Natural killer cell treated with Interleukin-12 subunit alpha and Interleukin-12 subunit beta and Interleukin-15 and Interleukin-18, amount 100 ng/mL, for 72 hours (primary cell): ENCODE results near the gene ARF6. TPM values are rescaled to one million over a fixed set of nuclear protein-coding genes. Genes with fewer than 3 reads are reported as not detected.
"Not testable (repeated sequence)": the region's sequence is repeated elsewhere in the genome, so short reads cannot be mapped to it uniquely, and the experiment has no call there.

Source experiments
- ATAC-seq, 2 donors: fragments of 150-1000 bp; cut with Tn5 transposase in 1 of 2; sonication (Bioruptor Pico), chemical (Tn5 transposase) in 1 of 2; 2 replicates each; pipeline ENCODE4 v1.10.0; 2021
- DNase-seq: peaks from one replicate; pipeline ENCODE4 v3.0.0; 2022; ENCODE audit warnings: low spot score
- H3K27ac Mint-ChIP-seq, 2 donors: 1 replicate in 1 of 2; 2 replicates in 1 of 2; pipeline ENCODE4 v1.8.0; 2022; ENCODE audit warnings: mixed read lengths in 2 of 2, mild to moderate bottlenecking in 1 of 2, moderate library complexity in 1 of 2
- H3K27me3 Mint-ChIP-seq, 2 donors: 1 replicate in 1 of 2; 2 replicates in 1 of 2; pipeline ENCODE4 v1.8.0; 2022; ENCODE audit warnings: mixed read lengths in 2 of 2
- H3K36me3 Mint-ChIP-seq: one replicate; pipeline ENCODE4 v1.8.0; 2022; ENCODE audit warnings: mixed read lengths
- H3K4me1 Mint-ChIP-seq, 2 donors: 1 replicate in 1 of 2; 2 replicates in 1 of 2; pipeline ENCODE4 v1.8.0; 2022; ENCODE audit warnings: low read depth in 2 of 2, mixed read lengths in 2 of 2, mild to moderate bottlenecking in 1 of 2
- H3K4me3 Mint-ChIP-seq: one replicate; pipeline ENCODE4 v1.8.0; 2022; ENCODE audit warnings: mixed read lengths
- H3K9me3 Mint-ChIP-seq: 2 replicates; pipeline ENCODE4 v1.8.0; 2022; ENCODE audit warnings: mixed read lengths
- total RNA-seq, 2 donors: library from RNA; stranded (reverse); gene quantifications; one replicate each; pipeline ENCODE4 v1.2.3, GENCODE V29; 2022

The ARF6 gene
- total RNA-seq, 2 donors from 2014 or later = 147 to 175 TPM

DNA sequence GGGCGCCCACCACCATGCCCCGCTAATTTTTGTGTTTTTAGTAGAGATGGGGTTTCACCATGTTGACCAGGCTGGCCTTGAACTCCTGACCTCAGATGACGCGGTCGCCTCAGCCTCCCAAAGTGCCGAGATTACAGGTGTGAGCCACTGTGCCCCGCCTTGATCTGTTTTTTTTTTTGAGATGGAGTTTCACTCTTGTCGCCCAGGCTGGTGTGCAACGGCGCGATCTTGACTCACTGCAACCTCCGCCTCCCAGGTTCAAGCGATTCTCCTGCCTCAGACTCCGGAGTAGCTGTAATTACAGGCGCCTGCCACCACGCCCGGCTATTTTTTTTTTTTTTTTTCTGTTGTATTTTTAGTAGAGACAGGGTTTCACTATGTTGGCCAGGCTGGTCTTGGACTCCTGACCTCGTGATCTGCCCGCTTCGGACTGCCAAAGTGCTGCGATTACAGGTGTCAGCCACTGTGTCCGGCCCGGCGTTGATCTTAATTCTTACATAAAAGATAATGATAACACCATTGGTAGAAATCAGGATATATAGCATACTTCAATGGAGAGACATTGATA, 9.9 kb downstream of the ARF6 start:
- not testable (repeated sequence) for H3K4me3 Mint-ChIP-seq, H3K9me3 Mint-ChIP-seq, DNase-seq, H3K27me3 Mint-ChIP-seq, ATAC-seq
- Mint-ChIP-seq H3K27ac (peak overlapping the region; percentile 2 to 4), H3K36me3 (peaks cover 15% of the 10 kb centered on the region), H3K4me1 (peaks cover 33 to 41% of the 10 kb centered on the region in 2 donors)

DNA sequence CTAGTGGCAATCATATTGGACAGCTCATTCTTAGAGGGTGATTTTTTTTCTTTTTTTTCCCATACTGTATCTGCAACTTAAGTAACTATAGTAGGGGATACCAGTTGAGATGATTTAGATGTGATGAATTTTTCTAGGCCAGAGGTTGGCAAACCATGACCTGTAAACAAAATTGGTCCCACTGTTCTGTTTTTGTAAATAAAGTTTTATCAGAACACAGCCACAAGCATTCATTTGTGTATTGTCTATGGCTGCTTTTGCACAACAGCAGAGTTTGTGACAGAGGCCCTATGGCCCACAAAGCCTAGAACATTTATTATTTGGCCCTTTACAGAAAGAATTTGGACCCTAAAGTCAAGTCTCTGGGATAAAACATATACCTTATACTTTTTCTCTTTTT, 11.4 kb downstream of the ARF6 start:
- Mint-ChIP-seq H3K4me1 (peaks cover 24 to 35% of the 10 kb centered on the region in 2 donors), H3K36me3 (peaks cover 6% of the 10 kb centered on the region), H3K27me3 (no peaks in the 10 kb centered on the region), H3K9me3 (no peaks in the 10 kb centered on the region), H3K4me3 (no peak overlapping the region), H3K27ac (no peak overlapping the region)
- DNase-seq = no peak
- ATAC-seq = no peak

DNA sequence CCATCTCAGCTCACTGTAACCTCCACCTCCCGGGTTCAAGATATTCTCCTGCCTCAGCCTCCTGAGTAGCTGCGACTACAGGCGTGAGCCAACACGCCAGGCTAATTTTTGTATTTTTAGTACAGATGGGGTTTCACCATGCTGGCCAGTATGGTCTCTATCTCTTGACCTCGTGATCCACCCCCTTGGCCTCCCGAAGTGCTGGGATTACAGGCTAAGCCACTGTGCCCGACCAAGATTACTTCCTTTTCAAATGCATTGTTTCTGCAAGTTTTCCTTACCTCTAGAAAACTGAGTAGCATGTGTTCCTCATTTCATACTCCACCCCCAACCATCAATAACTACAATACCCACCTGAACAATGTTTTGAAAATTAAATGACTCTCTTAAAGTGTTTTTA, 13.1 kb downstream of the ARF6 start:
- H3K36me3 Mint-ChIP-seq = peaks cover 6% of the 10 kb centered on the region
- peaks cover 24 to 30% of the 10 kb centered on the region in 2 donors for H3K4me1 Mint-ChIP-seq
- no peak overlapping the region for H3K4me3 Mint-ChIP-seq
- no peaks in the 10 kb centered on the region for H3K27me3 Mint-ChIP-seq
- ATAC-seq (no peak), DNase-seq (no peak)
- H3K27ac Mint-ChIP-seq = peak overlapping the region in 1 of 2 donors; percentile 94
- H3K9me3 Mint-ChIP-seq = no peaks in the 10 kb centered on the region

DNA sequence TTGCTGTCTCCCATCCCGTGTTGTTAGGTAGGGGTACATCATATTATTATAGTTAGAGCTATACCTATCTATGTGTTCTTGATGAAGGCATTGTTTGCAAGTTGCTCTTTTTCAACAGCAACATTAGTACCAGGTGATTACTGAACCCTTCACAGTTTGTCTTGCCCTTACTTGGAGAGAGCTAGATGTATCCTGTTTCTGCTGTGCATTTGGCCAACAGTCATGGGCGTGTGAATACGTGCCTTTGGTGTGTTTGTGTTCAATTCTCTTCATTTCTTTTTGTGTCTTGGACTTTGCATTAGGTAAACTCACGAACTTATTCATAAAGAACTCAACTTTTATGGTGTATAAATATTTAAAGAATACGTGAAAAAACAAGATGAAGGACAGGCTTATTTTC, 14.3 kb downstream of the ARF6 start:
- DNase-seq (no peak), ATAC-seq (peak in 1 of 2 donors; percentile 46)
- no peaks in the 10 kb centered on the region for H3K9me3 Mint-ChIP-seq
- peaks cover 28 to 35% of the 10 kb centered on the region in 2 donors for H3K4me1 Mint-ChIP-seq
- peaks cover 3% of the 10 kb centered on the region for H3K36me3 Mint-ChIP-seq
- H3K4me3 Mint-ChIP-seq = peak overlapping the region; percentile 84
- peak overlapping the region; percentile 84 to 94 for H3K27ac Mint-ChIP-seq
- H3K27me3 Mint-ChIP-seq = no peaks in the 10 kb centered on the region

DNA sequence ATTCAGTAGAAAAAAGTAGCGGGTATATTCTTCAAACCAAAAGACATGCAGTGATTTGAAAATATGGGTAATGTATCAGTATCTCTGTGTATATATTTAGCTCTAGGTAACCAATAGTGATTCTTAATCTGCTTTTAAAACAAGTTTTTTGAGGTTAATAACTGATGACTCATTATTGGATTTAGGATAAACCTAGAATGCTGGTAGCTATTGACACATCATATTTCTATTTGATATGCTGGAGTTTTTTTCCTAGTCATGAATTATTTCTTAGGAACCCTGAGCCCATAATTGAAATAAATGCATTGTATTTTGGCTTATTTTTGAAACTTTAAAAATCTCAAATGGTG, 15.5 kb downstream of the ARF6 start:
- Mint-ChIP-seq H3K4me3 (peak overlapping the region; percentile 70), H3K27ac (peak overlapping the region; percentile 84 to 94), H3K9me3 (no peaks in the 10 kb centered on the region), H3K4me1 (peaks cover 26 to 31% of the 10 kb centered on the region in 2 donors), H3K36me3 (no peaks in the 10 kb centered on the region), H3K27me3 (no peaks in the 10 kb centered on the region)
- no peak for ATAC-seq
- DNase-seq = no peak

DNA sequence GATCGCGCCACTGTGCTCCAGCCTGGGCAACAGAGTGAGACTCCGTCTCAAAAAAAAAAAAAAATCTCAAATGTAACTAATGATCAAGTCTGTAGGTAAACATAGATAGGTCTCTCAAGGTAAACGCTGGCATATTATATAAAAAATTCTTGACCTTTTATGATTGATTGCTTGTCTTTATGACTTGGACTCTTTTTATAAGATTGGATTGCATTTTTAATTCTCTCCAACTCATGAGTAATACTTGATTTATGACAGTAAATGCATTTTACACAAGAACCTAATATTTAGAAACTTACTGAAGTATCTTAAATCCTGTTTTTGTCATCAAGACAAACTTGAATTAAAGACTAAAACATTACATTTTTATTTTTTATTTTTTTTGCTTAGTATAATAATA, 16.1 kb downstream of the ARF6 start:
- Mint-ChIP-seq H3K27me3 (no peaks in the 10 kb centered on the region), H3K9me3 (no peaks in the 10 kb centered on the region), H3K36me3 (no peaks in the 10 kb centered on the region), H3K4me3 (no peak overlapping the region), H3K27ac (no peak overlapping the region), H3K4me1 (peaks cover 24 to 31% of the 10 kb centered on the region in 2 donors)
- DNase-seq (no peak), ATAC-seq (no peak)

DNA sequence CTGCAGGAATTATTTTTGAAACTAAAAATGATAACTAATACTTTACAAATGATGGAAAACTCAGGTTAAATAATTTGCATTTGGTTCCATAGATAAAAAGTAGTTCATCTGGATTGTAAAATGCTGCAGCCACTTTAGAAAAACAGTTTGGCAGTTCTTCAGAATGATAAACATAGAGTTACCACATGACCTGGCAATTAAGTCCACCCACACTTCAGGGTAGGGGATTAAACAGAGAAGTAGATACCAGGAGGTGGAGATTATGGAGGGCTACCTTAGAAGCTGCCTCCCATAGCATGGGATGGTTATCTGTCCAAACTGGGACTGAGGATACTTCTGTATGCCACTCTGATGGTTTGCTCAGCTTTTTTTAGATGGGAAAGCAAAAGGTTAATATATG, 22.2 kb downstream of the ARF6 start:
- ATAC-seq (no peak), DNase-seq (no peak)
- Mint-ChIP-seq H3K36me3 (no peaks in the 10 kb centered on the region), H3K4me3 (no peak overlapping the region), H3K9me3 (no peaks in the 10 kb centered on the region), H3K27me3 (no peaks in the 10 kb centered on the region), H3K4me1 (peaks cover 10 to 12% of the 10 kb centered on the region in 2 donors), H3K27ac (peak overlapping the region in 1 of 2 donors; percentile 40)

DNA sequence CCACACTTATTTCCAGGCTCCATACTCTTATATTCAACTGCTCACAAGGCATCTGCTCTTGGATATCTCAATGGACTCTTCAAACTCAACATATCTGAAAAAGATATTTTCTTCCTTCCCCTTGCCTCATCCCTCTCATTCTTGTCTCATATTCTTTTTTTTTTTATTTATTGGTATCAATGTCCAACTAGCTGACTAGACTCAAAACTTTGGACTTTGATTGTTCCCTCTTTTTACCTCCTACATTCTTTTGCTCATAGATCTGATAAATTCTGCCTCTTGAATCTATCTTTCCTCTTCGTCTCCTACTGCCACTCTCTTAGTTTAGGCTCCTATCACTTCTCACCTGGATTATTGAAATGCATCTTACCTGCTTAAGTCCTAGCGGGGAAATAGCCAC, 25.8 kb downstream of the ARF6 start:
- H3K9me3 Mint-ChIP-seq = no peaks in the 10 kb centered on the region
- no peak for DNase-seq
- H3K36me3 Mint-ChIP-seq = no peaks in the 10 kb centered on the region
- H3K27ac Mint-ChIP-seq = no peak overlapping the region
- no peak overlapping the region for H3K4me3 Mint-ChIP-seq
- peaks cover 10 to 14% of the 10 kb centered on the region in 2 donors for H3K4me1 Mint-ChIP-seq
- no peaks in the 10 kb centered on the region for H3K27me3 Mint-ChIP-seq
- no peak for ATAC-seq

DNA sequence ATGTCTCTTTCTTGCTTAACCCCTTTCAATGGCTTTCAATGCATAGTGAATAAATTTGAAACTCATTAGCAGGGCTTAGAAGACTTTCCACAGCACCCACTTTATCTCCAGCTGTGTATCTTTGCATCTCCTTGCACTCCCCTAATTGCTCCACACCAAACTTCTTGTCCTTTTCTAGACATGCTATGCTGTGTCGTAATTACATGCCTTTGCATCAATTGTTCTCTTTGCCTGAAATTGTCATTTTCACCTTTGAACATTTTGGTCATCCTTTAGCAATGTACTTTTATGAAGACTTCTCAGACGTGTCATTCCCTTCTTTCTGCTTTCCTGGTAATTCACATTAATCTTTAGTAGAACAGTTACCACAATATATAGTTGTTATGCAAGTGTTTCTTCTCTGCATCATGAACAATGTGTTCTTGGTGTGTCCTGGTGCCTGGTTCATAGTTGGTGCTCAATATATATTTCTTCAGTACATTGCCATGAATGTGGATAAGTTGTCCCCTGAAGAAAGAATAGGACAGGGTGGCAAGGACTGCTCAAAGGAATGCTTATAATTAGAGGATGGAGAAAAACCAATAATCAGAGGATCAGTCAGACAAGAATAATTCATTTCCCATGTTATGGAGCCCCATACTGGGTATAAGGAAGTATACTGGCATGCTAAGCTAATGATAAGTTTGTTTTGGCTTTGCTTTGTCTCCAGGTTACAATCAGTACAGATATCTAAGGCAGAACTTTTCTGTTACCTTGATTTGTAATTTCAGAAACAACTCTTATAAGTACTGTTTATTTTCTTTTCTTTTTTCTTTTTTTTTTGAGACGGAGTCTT, 27.2 kb downstream of the ARF6 start:
- Mint-ChIP-seq H3K27ac (no peak overlapping the region), H3K27me3 (no peaks in the 10 kb centered on the region), H3K36me3 (no peaks in the 10 kb centered on the region), H3K4me1 (peaks cover 10 to 14% of the 10 kb centered on the region in 2 donors), H3K4me3 (no peak overlapping the region), H3K9me3 (no peaks in the 10 kb centered on the region)
- no peak for DNase-seq
- ATAC-seq = no peak

DNA sequence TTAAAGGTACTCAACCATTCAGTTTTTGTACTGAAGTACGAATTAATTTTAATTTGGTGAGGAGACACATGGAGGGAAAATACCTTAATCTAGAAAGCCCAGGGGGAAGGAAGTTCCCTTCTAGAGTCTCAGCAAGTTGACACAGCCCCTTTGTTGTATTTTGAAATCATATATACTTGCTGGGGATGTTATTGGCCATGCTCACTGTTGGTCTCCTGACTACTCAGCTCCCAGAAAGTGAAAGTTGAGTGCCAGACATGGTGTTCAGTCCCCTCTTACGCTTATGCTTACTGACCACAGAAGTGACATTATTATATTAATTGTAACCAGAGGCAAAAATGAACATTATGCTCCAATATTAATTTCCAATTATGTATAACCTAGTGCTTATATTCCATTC, 28.1 kb downstream of the ARF6 start:
- no peak overlapping the region for H3K4me3 Mint-ChIP-seq
- H3K27me3 Mint-ChIP-seq = no peaks in the 10 kb centered on the region
- peaks cover 10 to 14% of the 10 kb centered on the region in 2 donors for H3K4me1 Mint-ChIP-seq
- ATAC-seq (no peak), DNase-seq (no peak)
- H3K36me3 Mint-ChIP-seq = no peaks in the 10 kb centered on the region
- no peaks in the 10 kb centered on the region for H3K9me3 Mint-ChIP-seq
- H3K27ac Mint-ChIP-seq = peak overlapping the region in 1 of 2 donors; percentile 5

DNA sequence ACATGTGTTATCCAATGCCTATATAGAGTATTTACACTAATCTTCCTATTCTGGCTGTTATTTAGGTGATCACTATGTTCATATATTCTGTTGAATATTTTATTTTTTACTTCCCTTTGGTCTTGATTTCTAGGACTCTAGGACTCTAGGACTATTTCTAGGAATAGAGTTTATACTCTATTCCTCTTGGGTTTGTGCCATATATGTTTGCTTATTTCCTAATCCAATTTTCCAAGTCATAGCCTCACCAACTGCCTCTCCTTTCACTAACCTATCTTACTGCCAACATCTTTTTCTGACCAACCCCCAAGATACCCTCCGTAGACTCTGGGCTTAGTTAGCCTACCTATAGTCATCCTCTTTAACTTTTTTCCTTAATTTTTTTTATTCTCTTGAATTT, 28.5 kb downstream of the ARF6 start:
- H3K4me1 Mint-ChIP-seq = peaks cover 10 to 14% of the 10 kb centered on the region in 2 donors
- peak overlapping the region in 1 of 2 donors; percentile 5 for H3K27ac Mint-ChIP-seq
- no peaks in the 10 kb centered on the region for H3K36me3 Mint-ChIP-seq
- no peaks in the 10 kb centered on the region for H3K9me3 Mint-ChIP-seq
- no peaks in the 10 kb centered on the region for H3K27me3 Mint-ChIP-seq
- DNase-seq (no peak), ATAC-seq (no peak)
- no peak overlapping the region for H3K4me3 Mint-ChIP-seq

DNA sequence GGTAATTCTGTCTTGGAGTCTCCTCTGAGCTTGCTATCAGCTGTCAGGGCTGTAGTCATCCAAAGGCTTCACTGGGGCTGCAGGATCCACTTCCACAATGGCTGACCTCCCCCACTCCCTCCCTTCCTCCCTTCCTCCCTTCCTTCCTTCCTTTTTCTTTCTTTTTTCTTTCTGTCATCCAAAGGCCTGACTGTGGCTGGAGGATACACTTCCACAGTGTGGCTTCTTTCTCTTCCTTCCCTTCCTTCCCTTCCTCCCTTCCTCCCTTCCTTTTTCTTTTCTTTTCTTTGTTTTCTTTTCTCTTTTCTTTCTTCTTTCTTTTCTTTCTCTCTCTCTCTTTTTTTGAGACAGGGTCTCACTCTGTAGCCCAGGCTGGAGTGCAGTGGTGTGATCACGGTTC, 30.6 kb downstream of the ARF6 start:
- no peaks in the 10 kb centered on the region for H3K9me3 Mint-ChIP-seq
- peak overlapping the region in 1 of 2 donors; percentile 69 for H3K27ac Mint-ChIP-seq
- peaks cover 10 to 14% of the 10 kb centered on the region in 2 donors for H3K4me1 Mint-ChIP-seq
- DNase-seq (no peak), ATAC-seq (no peak)
- no peaks in the 10 kb centered on the region for H3K36me3 Mint-ChIP-seq
- H3K4me3 Mint-ChIP-seq = no peak overlapping the region
- H3K27me3 Mint-ChIP-seq = no peaks in the 10 kb centered on the region

DNA sequence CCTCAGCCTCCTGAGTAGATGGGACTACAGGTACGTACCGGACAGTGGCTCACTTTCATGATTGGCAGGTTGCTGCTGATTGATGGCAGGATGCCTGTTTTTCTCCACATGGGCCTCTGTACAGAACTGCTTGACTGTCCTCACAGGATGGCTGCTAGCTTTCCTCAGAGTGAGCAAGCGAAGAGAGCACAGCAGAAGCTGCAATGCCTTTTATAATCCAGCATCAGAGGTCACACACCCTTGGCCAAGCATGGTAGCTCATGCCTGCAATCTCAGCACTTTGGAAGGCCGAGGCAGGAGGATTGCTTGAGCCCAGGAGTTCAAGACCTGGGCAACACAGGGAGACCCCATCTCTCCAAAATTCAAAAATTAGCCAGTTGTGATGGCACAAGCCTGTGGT, 31.0 kb downstream of the ARF6 start:
- no peak for ATAC-seq
- Mint-ChIP-seq H3K36me3 (no peaks in the 10 kb centered on the region), H3K4me3 (no peak overlapping the region), H3K4me1 (peaks cover 10 to 14% of the 10 kb centered on the region in 2 donors), H3K27ac (peak overlapping the region in 1 of 2 donors; percentile 69), H3K9me3 (no peaks in the 10 kb centered on the region), H3K27me3 (no peaks in the 10 kb centered on the region)
- DNase-seq = no peak

DNA sequence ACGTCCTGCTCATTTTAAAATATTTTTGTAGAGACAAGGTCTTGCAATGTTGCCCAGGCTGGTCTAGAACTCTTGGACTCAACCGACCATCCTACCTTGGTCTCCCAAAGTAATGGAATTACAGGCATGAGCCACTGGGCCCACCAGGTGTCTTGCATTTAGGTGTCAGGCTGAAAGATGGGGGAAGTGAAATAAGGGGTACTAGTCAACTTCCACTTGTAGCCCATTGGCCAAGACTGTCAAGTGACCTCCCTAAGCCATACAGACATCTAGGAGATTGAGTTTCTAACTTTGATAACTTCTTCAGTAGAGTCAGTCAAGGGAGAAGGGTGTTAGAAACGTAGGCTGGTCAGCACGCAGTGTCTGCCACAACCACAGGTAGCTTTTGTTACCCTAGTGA, 32.0 kb downstream of the ARF6 start:
- Mint-ChIP-seq H3K27ac (no peak overlapping the region), H3K4me3 (no peak overlapping the region)

More for the DNA sequence above, 32.0 kb downstream of the ARF6 start:
- Mint-ChIP-seq H3K4me1 (peaks cover 9 to 13% of the 10 kb centered on the region in 2 donors), H3K36me3 (no peaks in the 10 kb centered on the region), H3K9me3 (no peaks in the 10 kb centered on the region), H3K27me3 (no peaks in the 10 kb centered on the region)
- DNase-seq (no peak), ATAC-seq (no peak)
